A549 (cell line): Measurements from ENCODE around the gene SKAP1. TPM values are rescaled to one million over a fixed set of nuclear protein-coding genes. Genes with fewer than 3 reads are reported as not detected.

Source experiments
- ATAC-seq, 2 experiments: fragments of 200-7000 bp in 1 of 2; fragments of >200 bp in 1 of 2; cut with Nextera tagmentation in 1 of 2; cut with Tn5 transposase in 1 of 2; 3 replicates each; pipeline versions ENCODE4 v1.8.0 to v1.9.1; 2018 to 2020; ENCODE audit warnings: mild to moderate bottlenecking in 1 of 2, moderate library complexity in 1 of 2
- CTCF ChIA-PET: fragments of 300-600 bp; sonication (Branson Sonifier 250); formaldehyde crosslinking; extraction: SDS; loops from one replicate; lab custom pipeline; 2021; ENCODE audit warnings: antibody characterized with exemption, inconsistent platforms; lab: Yijun Ruan, JAX
- POLR2A ChIA-PET: fragments of 350-600 bp; formaldehyde crosslinking; extraction: SDS; loops from one replicate; lab custom pipeline; 2021; ENCODE audit warnings: antibody characterized with exemption, inconsistent platforms; lab: Yijun Ruan, JAX
- DNase-seq, 2 experiments: peaks; one replicate each; pipeline versions ENCODE4 v3.0.0 to v3.0.0-alpha.2; 2011 to 2016; ENCODE audit warnings: low read depth in 1 of 2, low spot score in 1 of 2
- FAIRE-seq: peaks from 2 replicates; lab custom pipeline; 2011; peaks lifted over from hg19 to GRCh38; lab: Jason Lieb, UNC
- H3K27ac ChIP-seq, 2 experiments: fragments of >200 bp; sonication (Bioruptor Twin); formaldehyde crosslinking; 3 replicates each; pipeline ENCODE4 v1.5.1; 2016 to 2017
- H3K4me1 ChIP-seq: fragments of >200 bp; sonication (Bioruptor Twin); formaldehyde crosslinking; 3 replicates; pipeline ENCODE4 v1.6.1; 2016
- H3K4me2 ChIP-seq: fragments of >200 bp; sonication (Bioruptor Twin); formaldehyde crosslinking; 3 replicates; pipeline ENCODE4 v1.6.1; 2016
- H3K4me3 ChIP-seq: fragments of >200 bp; sonication (Bioruptor Twin); formaldehyde crosslinking; 3 replicates; pipeline ENCODE4 v1.5.1; 2016
- H3K9me3 ChIP-seq: fragments of >200 bp; sonication (Bioruptor Twin); formaldehyde crosslinking; 3 replicates; pipeline ENCODE4 v1.6.1; 2016
- CBX2 ChIP-seq: fragments of 200-600 bp; sonication (generic); IDR thresholded peaks from 2 replicates; pipeline ENCODE4 v1.6.1; 2016; ENCODE audit warnings: low read depth, mild to moderate bottlenecking, borderline replicate concordance
- CHD2 ChIP-seq: fragments of 150-350 bp; IDR thresholded peaks from 2 replicates; pipeline ENCODE4 v1.6.1; 2014; ENCODE audit warnings: low read length; ENCODE audit not compliant: partially characterized antibody
- EP300 ChIP-seq, 2 experiments: fragments of >200 bp; sonication (Bioruptor Twin); formaldehyde crosslinking; IDR thresholded peaks; 2 replicates in 1 of 2; 3 replicates in 1 of 2; pipeline ENCODE4 v1.6.1; 2016 to 2017
- FOSB ChIP-seq: fragments of 250-450 bp; sonication (Bioruptor Pico); IDR thresholded peaks from 2 replicates; pipeline ENCODE4 v1.5.0; 2020; ENCODE audit warnings: mild to moderate bottlenecking, moderate library complexity
- FOXS1 ChIP-seq: fragments of 250-450 bp; sonication (Bioruptor Pico); IDR thresholded peaks from 2 replicates; pipeline ENCODE4 v1.5.0; 2020; ENCODE audit warnings: mild to moderate bottlenecking, moderate library complexity
- HES2 ChIP-seq: fragments of >200 bp; sonication (Bioruptor Twin); formaldehyde crosslinking; IDR thresholded peaks from 2 replicates; pipeline ENCODE4 v1.6.1; 2016
- MAFK ChIP-seq: fragments of 450-650 bp; IDR thresholded peaks from 2 replicates; pipeline ENCODE4 v1.6.1; 2014; ENCODE audit not compliant: partially characterized antibody
- NFE2L2 ChIP-seq: fragments of 150-350 bp; conservative IDR thresholded peaks from 2 replicates; pipeline ENCODE4 v1.6.1; 2014; ENCODE audit warnings: low read length
- PBX3 ChIP-seq: IDR thresholded peaks from 2 replicates; pipeline ENCODE4 v1.6.1; 2012
- RAD21 ChIP-seq, 2 experiments: fragments of >200 bp in 1 of 2; sonication (Bioruptor Twin) in 1 of 2; formaldehyde crosslinking in 1 of 2; IDR thresholded peaks in 1 of 2; conservative IDR thresholded peaks in 1 of 2; 2 replicates in 1 of 2; 3 replicates in 1 of 2; pipeline ENCODE4 v1.6.1; 2012 to 2018; ENCODE audit warnings: inconsistent platforms in 1 of 2
- RARB ChIP-seq: fragments of 250-450 bp; sonication (Bioruptor Pico); IDR thresholded peaks from 2 replicates; pipeline ENCODE4 v1.8.0; 2021; ENCODE audit warnings: mild to moderate bottlenecking, moderate library complexity
- RCOR1 ChIP-seq: fragments of 150-350 bp; IDR thresholded peaks from 2 replicates; pipeline ENCODE4 v1.6.1; 2014; ENCODE audit warnings: antibody characterized with exemption, low read length, low read depth
- TP53 ChIP-seq: fragments of 250-450 bp; sonication (Bioruptor Pico); IDR thresholded peaks from 2 replicates; pipeline ENCODE4 v1.5.0; 2021; ENCODE audit warnings: mild to moderate bottlenecking, moderate library complexity
- ZFP36 ChIP-seq: fragments of 450-650 bp; IDR thresholded peaks from 2 replicates; pipeline ENCODE4 v1.6.1; 2014; ENCODE audit warnings: borderline replicate concordance; ENCODE audit not compliant: partially characterized antibody
- ZNF302 ChIP-seq: fragments of 250-450 bp; sonication (Bioruptor Pico); IDR thresholded peaks from 2 replicates; pipeline ENCODE4 v1.9.0; 2021; ENCODE audit warnings: inconsistent platforms, mild to moderate bottlenecking, moderate library complexity
- WGBS: methylation state at CpG from one replicate; pipeline ENCODE4 v1.1.6; 2017; ENCODE audit errors: missing lambda C conversion rate; 5-methylcytosine and 5-hydroxymethylcytosine counted together
- polyA plus RNA-seq, 4 experiments: library from polyadenylated mRNA; depleted of rRNA in 3 of 4; stranded (reverse); fragments of >200 nt; fragmentation: RNase III in 1 of 4; extraction: RNeasy Plus Mini Kit Qiagen cat#74134 plus additional on column Dnase treatment in 1 of 4; gene quantifications; 2 replicates in 3 of 4; 3 replicates in 1 of 4; pipeline ENCODE4 v1.2.3, GENCODE V29; 2011 to 2017
- TF ChIP-seq, protein P1 (sequence below): fragments of 150-350 bp; IDR thresholded peaks from 2 replicates; pipeline ENCODE4 v1.6.1; 2014; ENCODE audit warnings: low read depth, mild to moderate bottlenecking, low read length
- TF ChIP-seq, protein P2 (sequence below): fragments of 250-450 bp; sonication (Bioruptor Pico); IDR thresholded peaks from 2 replicates; pipeline ENCODE4 v1.5.0; 2020; ENCODE audit warnings: low read depth, mild to moderate bottlenecking, moderate library complexity
- TF ChIP-seq, protein P3 (sequence below): fragments of 250-450 bp; sonication (Bioruptor Pico); IDR thresholded peaks from 2 replicates; pipeline ENCODE4 v1.5.0; 2021; ENCODE audit warnings: mild to moderate bottlenecking, moderate library complexity, borderline replicate concordance

SKAP1 gene
- polyA plus RNA-seq, 2 of the 4 experiments (the other 2 are of a cell fraction), result 0.14 to 0.78 TPM

- no peak for TF ChIP-seq RCOR1
These were observed 38.3 kb upstream of the SKAP1 start (continued) for GRCh38 chr17:48468299-48468698.

GRCh38 chr17:48465884-48466283 is 35.9 kb upstream of the SKAP1 start:
- POLR2A ChIA-PET, result no interaction called here
- 55% methylated on average over 2 of the region's 2 CpGs for WGBS
- H3K27ac ChIP-seq, result no peak overlapping the region
- no peaks in the 10 kb centered on the region for H3K4me1 ChIP-seq
- ATAC-seq (no peak), DNase-seq (no peak), FAIRE-seq (no peak)
- H3K4me2 ChIP-seq, result no peak overlapping the region
- CTCF ChIA-PET, result interaction anchor here (0.8 to 2.0 kb wide), 5 partner anchors 9 to 128 kb away, joined by 3 to 12 read pairs (median 3); partner anchors contain the start of gene HOXB5
- no peaks in the 10 kb centered on the region for H3K9me3 ChIP-seq
- TF ChIP-seq, protein P1, sequence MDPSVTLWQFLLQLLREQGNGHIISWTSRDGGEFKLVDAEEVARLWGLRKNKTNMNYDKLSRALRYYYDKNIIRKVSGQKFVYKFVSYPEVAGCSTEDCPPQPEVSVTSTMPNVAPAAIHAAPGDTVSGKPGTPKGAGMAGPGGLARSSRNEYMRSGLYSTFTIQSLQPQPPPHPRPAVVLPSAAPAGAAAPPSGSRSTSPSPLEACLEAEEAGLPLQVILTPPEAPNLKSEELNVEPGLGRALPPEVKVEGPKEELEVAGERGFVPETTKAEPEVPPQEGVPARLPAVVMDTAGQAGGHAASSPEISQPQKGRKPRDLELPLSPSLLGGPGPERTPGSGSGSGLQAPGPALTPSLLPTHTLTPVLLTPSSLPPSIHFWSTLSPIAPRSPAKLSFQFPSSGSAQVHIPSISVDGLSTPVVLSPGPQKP, result no peak
- no peak overlapping the region for H3K4me3 ChIP-seq

- H3K9me3 ChIP-seq, result no peaks in the 10 kb centered on the region
- H3K27ac ChIP-seq, result no peak overlapping the region
- ChIA-PET POLR2A (no interaction called here), CTCF (interaction anchor here (1.3 to 2.5 kb wide), 4 partner anchors 11 to 29 kb away, joined by 3 to 13 read pairs (median 4); no protein-coding TSS in a partner anchor)
- WGBS, result 53% methylated on average over 4 of the region's 4 CpGs
- DNase-seq, result no peak
- no peak overlapping the region for H3K4me3 ChIP-seq
- no peaks in the 10 kb centered on the region for H3K4me1 ChIP-seq
- no peak overlapping the region for H3K4me2 ChIP-seq
- no peak for TF ChIP-seq CHD2
- no peak for TF ChIP-seq EP300 (IDR thresholded peaks at IDR 0.05)
- TF ChIP-seq RAD21 (conservative IDR thresholded peaks at IDR 0.05 in 1 of 2, IDR thresholded peaks at IDR 0.05 in 1 of 2), result no peak
- no peak for TF ChIP-seq NFE2L2
- no peak for TF ChIP-seq MAFK
- no peak for TF ChIP-seq RARB (CRISPR knock-in tag)
- TF ChIP-seq HES2, result no peak
- no peak for TF ChIP-seq ZNF302 (CRISPR knock-in tag)
- TF ChIP-seq PBX3, result no peak
- TF ChIP-seq, protein P2, sequence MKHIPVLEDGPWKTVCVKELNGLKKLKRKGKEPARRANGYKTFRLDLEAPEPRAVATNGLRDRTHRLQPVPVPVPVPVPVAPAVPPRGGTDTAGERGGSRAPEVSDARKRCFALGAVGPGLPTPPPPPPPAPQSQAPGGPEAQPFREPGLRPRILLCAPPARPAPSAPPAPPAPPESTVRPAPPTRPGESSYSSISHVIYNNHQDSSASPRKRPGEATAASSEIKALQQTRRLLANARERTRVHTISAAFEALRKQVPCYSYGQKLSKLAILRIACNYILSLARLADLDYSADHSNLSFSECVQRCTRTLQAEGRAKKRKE, result no peak
- TF ChIP-seq, protein P3, sequence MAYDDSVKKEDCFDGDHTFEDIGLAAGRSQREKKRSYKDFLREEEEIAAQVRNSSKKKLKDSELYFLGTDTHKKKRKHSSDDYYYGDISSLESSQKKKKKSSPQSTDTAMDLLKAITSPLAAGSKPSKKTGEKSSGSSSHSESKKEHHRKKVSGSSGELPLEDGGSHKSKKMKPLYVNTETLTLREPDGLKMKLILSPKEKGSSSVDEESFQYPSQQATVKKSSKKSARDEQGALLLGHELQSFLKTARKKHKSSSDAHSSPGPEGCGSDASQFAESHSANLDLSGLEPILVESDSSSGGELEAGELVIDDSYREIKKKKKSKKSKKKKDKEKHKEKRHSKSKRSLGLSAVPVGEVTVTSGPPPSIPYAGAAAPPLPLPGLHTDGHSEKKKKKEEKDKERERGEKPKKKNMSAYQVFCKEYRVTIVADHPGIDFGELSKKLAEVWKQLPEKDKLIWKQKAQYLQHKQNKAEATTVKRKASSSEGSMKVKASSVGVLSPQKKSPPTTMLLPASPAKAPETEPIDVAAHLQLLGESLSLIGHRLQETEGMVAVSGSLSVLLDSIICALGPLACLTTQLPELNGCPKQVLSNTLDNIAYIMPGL (CRISPR knock-in tag), result no peak
- no peak for TF ChIP-seq TP53
- no peak for TF ChIP-seq FOSB
- TF ChIP-seq ZFP36, result no peak
- no peak for TF ChIP-seq CBX2
- TF ChIP-seq, protein P1, result no peak
- no peak for TF ChIP-seq FOXS1
- ATAC-seq, result no peak
- FAIRE-seq, result no peak
These were observed 33.5 kb upstream of the SKAP1 start for GRCh38 chr17:48463526-48463925.
